Measurements from ENCODE around the gene MAMSTR. TPM values are rescaled to one million over a fixed set of nuclear protein-coding genes. Genes with fewer than 3 reads are reported as not detected.

MAMSTR gene
- total RNA-seq, 1 donor from 2014 or later = 1.7 TPM

- no peak for DNase-seq
Measured at GRCh38 chr19:48746110-48746509, 26.6 kb upstream of the MAMSTR start.

GRCh38 chr19:48745208-48745995, 25.9 kb upstream of the MAMSTR start:
- DNase-seq = no peak

GRCh38 chr19:48742096-48742495, 22.6 kb upstream of the MAMSTR start:
- DNase-seq = no peak

- no peak for DNase-seq
Measured at GRCh38 chr19:48741129-48741999, 21.8 kb upstream of the MAMSTR start.

GRCh38 chr19:48740164-48740972, 20.8 kb upstream of the MAMSTR start, which contains the start of gene RASIP1:
TSS of gene RASIP1 (minus strand) at chr19:48740610. CDS start at chr19:48740282, 328 bp downstream.
- no peak for DNase-seq

GRCh38 chr19:48739404-48740163, 20.1 kb upstream of the MAMSTR start:
- DNase-seq = no peak

GRCh38 chr19:48738557-48739403, 19.3 kb upstream of the MAMSTR start:
- DNase-seq = peak; percentile 62

GRCh38 chr19:48737360-48737998, 18.0 kb upstream of the MAMSTR start:
- DNase-seq = no peak

GRCh38 chr19:48735031-48735615, 15.6 kb upstream of the MAMSTR start:
- no peak for DNase-seq

- DNase-seq = no peak
Measured at GRCh38 chr19:48734625-48735024, 15.1 kb upstream of the MAMSTR start.

GRCh38 chr19:48731452-48731851, 11.9 kb upstream of the MAMSTR start:
- no peak for DNase-seq

- DNase-seq = no peak
Measured at GRCh38 chr19:48728911-48729664, 9.6 kb upstream of the MAMSTR start.

- DNase-seq = no peak
Measured at GRCh38 chr19:48726556-48726955, 7.0 kb upstream of the MAMSTR start.

- peak; percentile 95 for DNase-seq
Measured at GRCh38 chr19:48724796-48725753, 5.5 kb upstream of the MAMSTR start.

- no peak for DNase-seq
Measured at GRCh38 chr19:48722196-48722708, 2.7 kb upstream of the MAMSTR start.

- DNase-seq = peak; percentile 99
Measured at GRCh38 chr19:48720613-48721296, 1.2 kb upstream of the MAMSTR start.

GRCh38 chr19:48720251-48720612, 707 bp upstream of the MAMSTR start:
- DNase-seq = no peak
